ENCODE measurements around the gene FAM81A.

GRCh38 chr15:59543721-59544547, 105.9 kb downstream of the FAM81A start:
- no peak for TF ChIP-seq CTCF (IDR thresholded peaks at IDR 0.05)
- no peak for TF ChIP-seq POLR2A (IDR thresholded peaks at IDR 0.05)
